Neural cell (in vitro differentiated cells): ENCODE results near the gene INTS4. TPM values are rescaled to one million over a fixed set of nuclear protein-coding genes. Genes with fewer than 3 reads are reported as not detected.

Experiments
- H2AFZ ChIP-seq: fragments of 200-600, 300-800 bp; sonication (generic), shearing (Covaris generic); 2 replicates; pipeline ENCODE4 v1.6.0; 2014; ENCODE audit warnings: low read depth, mild to moderate bottlenecking, antibody characterized with exemption, low read length, moderate library complexity
- H3F3A ChIP-seq: fragments of 200-600 bp; shearing (Covaris generic); 2 replicates; pipeline ENCODE4 v1.6.1; 2016; ENCODE audit warnings: mild to moderate bottlenecking, moderate library complexity, mixed read lengths, antibody characterized with exemption, low read length; ENCODE audit not compliant: insufficient read depth, poor library complexity, severe bottlenecking
- H3K27ac ChIP-seq: fragments of 200-600, 300-800 bp; sonication (generic), shearing (Covaris generic); 2 replicates; pipeline ENCODE4 v1.5.1; 2014; ENCODE audit warnings: mild to moderate bottlenecking, low read length, moderate library complexity
- H3K27me3 ChIP-seq: fragments of 300-800, 200-600 bp; sonication (generic), shearing (Covaris generic); 2 replicates; pipeline ENCODE4 v1.6.0; 2014; ENCODE audit warnings: mild to moderate bottlenecking, low read depth, low read length, moderate library complexity; ENCODE audit not compliant: insufficient read depth
- H3K36me3 ChIP-seq: fragments of 300-800, 200-600 bp; sonication (generic), shearing (Covaris generic); 2 replicates; pipeline ENCODE4 v1.5.1; 2014; ENCODE audit warnings: mild to moderate bottlenecking, antibody characterized with exemption, low read length, moderate library complexity; ENCODE audit not compliant: insufficient read depth
- H3K4me2 ChIP-seq: fragments of 300-800, 200-600 bp; sonication (generic), shearing (Covaris generic); 2 replicates; pipeline ENCODE4 v1.6.0; 2014; ENCODE audit warnings: mild to moderate bottlenecking, low read length
- H3K4me3 ChIP-seq: fragments of 300-800, 200-600 bp; sonication (generic), shearing (Covaris generic); 2 replicates; pipeline ENCODE4 v1.5.1; 2014; ENCODE audit warnings: mild to moderate bottlenecking, low read length, moderate library complexity
- H3K79me2 ChIP-seq: fragments of 200-600 bp; shearing (Covaris generic); replicated peaks from 2 replicates; pipeline ENCODE4 v1.6.0; 2014; ENCODE audit warnings: mild to moderate bottlenecking, low read length, moderate library complexity; ENCODE audit not compliant: insufficient read depth
- H3K9ac ChIP-seq: fragments of 300-800, 200-600 bp; sonication (generic), shearing (Covaris generic); 2 replicates; pipeline ENCODE4 v1.6.1; 2016; ENCODE audit warnings: mild to moderate bottlenecking, low read length, mixed read lengths
- H3K9me2 ChIP-seq: fragments of 200-600 bp; shearing (Covaris generic); 2 replicates; pipeline ENCODE4 v1.6.1; 2016; ENCODE audit warnings: mild to moderate bottlenecking, low read length, mixed read lengths; ENCODE audit not compliant: insufficient read depth
- H3K9me3 ChIP-seq: fragments of 200-600, 300-800 bp; sonication (generic), shearing (Covaris generic); 2 replicates; pipeline ENCODE4 v1.6.1; 2016; ENCODE audit warnings: mild to moderate bottlenecking, mixed run types, low read length, moderate library complexity, mixed read lengths
- H4K20me1 ChIP-seq: fragments of 200-600 bp; shearing (Covaris generic); 2 replicates; pipeline ENCODE4 v1.6.1; 2016; ENCODE audit warnings: mild to moderate bottlenecking, mixed run types; ENCODE audit not compliant: insufficient read depth
- EP300 ChIP-seq: fragments of 450-650 bp; conservative IDR thresholded peaks from 2 replicates; pipeline ENCODE4 v1.6.1; 2014; ENCODE audit warnings: antibody characterized with exemption, mild to moderate bottlenecking, moderate library complexity; ENCODE audit not compliant: poor library complexity, severe bottlenecking
- EZH2 ChIP-seq: fragments of 200-600, 300-800 bp; shearing (Covaris generic), sonication (generic); IDR thresholded peaks from 2 replicates; pipeline ENCODE4 v1.6.1; 2014; ENCODE audit warnings: antibody characterized with exemption, low read length, borderline replicate concordance, mild to moderate bottlenecking; ENCODE audit not compliant: insufficient read depth, poor library complexity, severe bottlenecking
- MXI1 ChIP-seq: fragments of 450-650 bp; conservative IDR thresholded peaks from 2 replicates; pipeline ENCODE4 v1.6.1; 2014; ENCODE audit warnings: antibody characterized with exemption, mild to moderate bottlenecking; ENCODE audit not compliant: poor library complexity, severe bottlenecking
- POLR2AphosphoS5 ChIP-seq: IDR thresholded peaks from 2 replicates; pipeline ENCODE4 v1.6.1; 2012
- RAD21 ChIP-seq: fragments of 450-650 bp; conservative IDR thresholded peaks from 2 replicates; pipeline ENCODE4 v1.6.1; 2014; ENCODE audit warnings: antibody characterized with exemption, mild to moderate bottlenecking, moderate library complexity
- REST ChIP-seq: IDR thresholded peaks from 2 replicates; pipeline ENCODE4 v1.6.1; 2012; ENCODE audit warnings: borderline replicate concordance
- SMC3 ChIP-seq: fragments of 450-650 bp; conservative IDR thresholded peaks from 2 replicates; pipeline ENCODE4 v1.6.1; 2014; ENCODE audit warnings: antibody characterized with exemption, mild to moderate bottlenecking, moderate library complexity; ENCODE audit not compliant: poor library complexity
- TAF1 ChIP-seq: IDR thresholded peaks from 2 replicates; pipeline ENCODE4 v1.6.1; 2012; ENCODE audit warnings: low read depth
- polyA plus RNA-seq: library from polyadenylated mRNA; depleted of rRNA; stranded (reverse); fragments of >200 nt; gene quantifications from 2 replicates; pipeline ENCODE4 v1.2.3, GENCODE V29; 2014
- TF ChIP-seq, protein P1 (sequence below): fragments of 450-650 bp; IDR thresholded peaks from 2 replicates; pipeline ENCODE4 v1.5.1; 2014; ENCODE audit warnings: antibody characterized with exemption, mild to moderate bottlenecking, moderate library complexity; ENCODE audit not compliant: poor library complexity, severe bottlenecking

Gene INTS4
- polyA plus RNA-seq, 1 donor from 2014 or later: 34.5 TPM

DNA sequence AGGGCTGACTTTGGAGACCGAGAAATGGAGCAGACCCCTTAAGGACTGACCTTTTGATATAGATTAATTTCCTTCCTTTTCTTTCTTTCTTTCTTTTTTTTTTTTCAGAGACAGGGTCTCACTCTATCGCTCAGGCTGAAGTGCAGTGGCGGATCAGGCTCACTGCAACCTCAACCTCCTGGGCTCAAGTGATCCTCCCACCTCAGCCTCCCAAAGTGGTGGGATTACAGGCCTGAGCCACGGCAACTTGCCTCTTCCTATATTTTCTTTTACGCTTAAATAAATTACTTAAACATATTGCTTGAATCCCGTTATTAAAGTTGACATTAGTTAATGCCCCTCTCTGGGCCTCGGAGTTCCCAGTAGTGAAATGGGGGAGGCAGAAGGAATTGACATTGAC lies 29.0 kb upstream of the INTS4 start:
- Histone ChIP-seq H3K4me2 (no peak overlapping the region), H2AFZ (no peak overlapping the region)

GRCh38 chr11:78022397-78023396 lies 28.2 kb upstream of the INTS4 start, which contains the start of gene KCTD14:
TSS of gene KCTD14 (minus strand) at chr11:78023276. CDS start at chr11:78023249, 27 bp downstream.
- no peaks in the 10 kb centered on the region for H3K9me2 ChIP-seq
- no peak within 1 kb of the TSS for H3K27ac ChIP-seq
- H3K79me2 ChIP-seq: no peaks in the 10 kb centered on the region
- H4K20me1 ChIP-seq: no peaks in the 10 kb centered on the region
- H3F3A ChIP-seq: no peaks in the 10 kb centered on the region
- no peak within 1 kb of the TSS for H3K9ac ChIP-seq
- H2AFZ ChIP-seq: no peak within 1 kb of the TSS
- H3K27me3 ChIP-seq: peaks cover 10% of the 10 kb centered on the region
- H3K4me3 ChIP-seq: no peak within 1 kb of the TSS
- no peak within 1 kb of the TSS for H3K4me2 ChIP-seq
- no peaks in the 10 kb centered on the region for H3K36me3 ChIP-seq
- H3K9me3 ChIP-seq: no peaks in the 10 kb centered on the region
- TF ChIP-seq REST (no peak), EZH2 (no peak), MXI1 (no peak), EP300 (no peak), RAD21 (no peak), SMC3 (no peak), TAF1 (no peak)

More for the DNA sequence above, 29.0 kb upstream of the INTS4 start:
- TF ChIP-seq TAF1: no peak
- no peak for TF ChIP-seq SMC3
- no peak for TF ChIP-seq REST
- no peak for TF ChIP-seq EZH2
- no peak for TF ChIP-seq EP300
- no peak for TF ChIP-seq MXI1
- TF ChIP-seq, protein P1, sequence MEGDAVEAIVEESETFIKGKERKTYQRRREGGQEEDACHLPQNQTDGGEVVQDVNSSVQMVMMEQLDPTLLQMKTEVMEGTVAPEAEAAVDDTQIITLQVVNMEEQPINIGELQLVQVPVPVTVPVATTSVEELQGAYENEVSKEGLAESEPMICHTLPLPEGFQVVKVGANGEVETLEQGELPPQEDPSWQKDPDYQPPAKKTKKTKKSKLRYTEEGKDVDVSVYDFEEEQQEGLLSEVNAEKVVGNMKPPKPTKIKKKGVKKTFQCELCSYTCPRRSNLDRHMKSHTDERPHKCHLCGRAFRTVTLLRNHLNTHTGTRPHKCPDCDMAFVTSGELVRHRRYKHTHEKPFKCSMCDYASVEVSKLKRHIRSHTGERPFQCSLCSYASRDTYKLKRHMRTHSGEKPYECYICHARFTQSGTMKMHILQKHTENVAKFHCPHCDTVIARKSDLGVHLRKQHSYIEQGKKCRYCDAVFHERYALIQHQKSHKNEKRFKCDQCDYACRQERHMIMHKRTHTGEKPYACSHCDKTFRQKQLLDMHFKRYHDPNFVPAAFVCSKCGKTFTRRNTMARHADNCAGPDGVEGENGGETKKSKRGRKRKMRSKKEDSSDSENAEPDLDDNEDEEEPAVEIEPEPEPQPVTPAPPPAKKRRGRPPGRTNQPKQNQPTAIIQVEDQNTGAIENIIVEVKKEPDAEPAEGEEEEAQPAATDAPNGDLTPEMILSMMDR: no peak
- no peak for TF ChIP-seq RAD21
- TF ChIP-seq POLR2AphosphoS5: no peak
- H4K20me1 ChIP-seq: no peaks in the 10 kb centered on the region
- H3K36me3 ChIP-seq: no peaks in the 10 kb centered on the region
- H3K9me3 ChIP-seq: no peaks in the 10 kb centered on the region
- H3F3A ChIP-seq: no peaks in the 10 kb centered on the region
- no peak overlapping the region for H3K4me3 ChIP-seq
- H3K79me2 ChIP-seq: no peaks in the 10 kb centered on the region
- no peak overlapping the region for H3K27ac ChIP-seq
- H3K9ac ChIP-seq: no peak overlapping the region
- H3K27me3 ChIP-seq: peaks cover 10% of the 10 kb centered on the region
- no peaks in the 10 kb centered on the region for H3K9me2 ChIP-seq
